BJ (cell line): Measurements from ENCODE around the gene HEPN1. TPM values are rescaled to one million over a fixed set of nuclear protein-coding genes. Genes with fewer than 3 reads are reported as not detected.

Experiments used
- CTCF ChIA-PET: fragments of 350-600 bp; formaldehyde crosslinking; extraction: SDS; loops from one replicate; lab custom pipeline; 2021; ENCODE audit warnings: antibody characterized with exemption, inconsistent platforms; lab: Yijun Ruan, JAX
- POLR2A ChIA-PET: fragments of 300-600 bp; sonication (Branson Sonifier 250); formaldehyde crosslinking; extraction: SDS; loops from one replicate; lab custom pipeline; 2021; ENCODE audit warnings: antibody characterized with exemption; lab: Charles Lee
- DNase-seq: peaks from one replicate; pipeline ENCODE4 v3.0.0-alpha.2; 2011; ENCODE audit warnings: low read depth
- H3K27me3 ChIP-seq: 2 replicates; pipeline ENCODE4 v1.6.0; 2011; ENCODE audit warnings: low read length; ENCODE audit not compliant: control insufficient read depth, insufficient read depth
- H3K36me3 ChIP-seq: 2 replicates; pipeline ENCODE4 v1.5.1; 2011; ENCODE audit warnings: low read length; ENCODE audit not compliant: control insufficient read depth, insufficient read depth
- H3K4me3 ChIP-seq: 2 replicates; pipeline ENCODE4 v1.5.1; 2011; ENCODE audit warnings: low read depth, mild to moderate bottlenecking, control low read depth, low read length
- polyA plus RNA-seq: library from polyadenylated mRNA; depleted of rRNA; stranded (reverse); fragments of >200 nt; gene quantifications from 2 replicates; pipeline ENCODE4 v1.2.3, GENCODE V29; 2011
- TF ChIP-seq, protein P1 (sequence below): IDR thresholded peaks from 2 replicates; pipeline ENCODE4 v1.5.1; 2011; ENCODE audit warnings: low read depth, mild to moderate bottlenecking, control low read depth, inconsistent platforms, low read length, moderate library complexity; ENCODE audit not compliant: insufficient read depth

HEPN1 gene
- polyA plus RNA-seq, 1 experiment: not detected

DNA sequence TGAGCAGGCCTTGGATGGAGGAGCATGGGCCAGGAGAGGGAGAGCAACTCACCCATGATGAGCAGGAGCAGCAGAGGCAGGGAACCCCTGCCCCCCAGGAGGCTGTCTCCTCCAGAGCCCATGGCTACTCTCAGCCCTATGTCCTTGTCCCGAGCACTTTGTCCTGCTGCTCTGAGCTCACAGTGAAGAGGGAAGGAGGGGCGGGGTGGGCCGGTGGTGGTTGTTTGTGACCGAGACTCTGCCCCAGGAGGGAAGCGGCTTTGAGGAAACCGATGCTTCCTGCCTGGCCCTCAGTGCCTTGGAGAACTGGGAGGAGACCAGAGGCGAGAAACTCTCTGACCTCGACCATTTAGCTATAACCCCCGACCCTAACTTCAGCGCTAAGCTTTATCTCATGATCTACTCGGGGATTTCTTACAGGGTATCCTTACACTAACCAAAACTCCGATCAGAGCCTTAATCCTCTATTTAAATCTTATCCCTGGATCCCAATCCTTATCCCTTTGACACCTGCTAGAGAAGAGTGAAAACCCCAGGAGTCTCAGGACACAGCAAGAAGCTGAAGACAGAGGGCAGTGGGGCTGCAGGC lies 21.3 kb upstream of the HEPN1 start, which contains the start of gene ROBO4:
TSS of gene ROBO4 (minus strand) at position 192 of the 589 bp plus-strand sequence. CDS start at position 122, 70 bp downstream.
- DNase-seq: no peak
- ChIA-PET CTCF (interaction anchor here (0.8 to 3.2 kb wide), 8 partner anchors 9 to 253 kb away, joined by 3 to 11 read pairs (median 4); partner anchors contain the start of genes HEPN1 and ROBO3), POLR2A (no interaction called here)
- H3K4me3 ChIP-seq: no peak within 1 kb of the TSS
- TF ChIP-seq, protein P1, sequence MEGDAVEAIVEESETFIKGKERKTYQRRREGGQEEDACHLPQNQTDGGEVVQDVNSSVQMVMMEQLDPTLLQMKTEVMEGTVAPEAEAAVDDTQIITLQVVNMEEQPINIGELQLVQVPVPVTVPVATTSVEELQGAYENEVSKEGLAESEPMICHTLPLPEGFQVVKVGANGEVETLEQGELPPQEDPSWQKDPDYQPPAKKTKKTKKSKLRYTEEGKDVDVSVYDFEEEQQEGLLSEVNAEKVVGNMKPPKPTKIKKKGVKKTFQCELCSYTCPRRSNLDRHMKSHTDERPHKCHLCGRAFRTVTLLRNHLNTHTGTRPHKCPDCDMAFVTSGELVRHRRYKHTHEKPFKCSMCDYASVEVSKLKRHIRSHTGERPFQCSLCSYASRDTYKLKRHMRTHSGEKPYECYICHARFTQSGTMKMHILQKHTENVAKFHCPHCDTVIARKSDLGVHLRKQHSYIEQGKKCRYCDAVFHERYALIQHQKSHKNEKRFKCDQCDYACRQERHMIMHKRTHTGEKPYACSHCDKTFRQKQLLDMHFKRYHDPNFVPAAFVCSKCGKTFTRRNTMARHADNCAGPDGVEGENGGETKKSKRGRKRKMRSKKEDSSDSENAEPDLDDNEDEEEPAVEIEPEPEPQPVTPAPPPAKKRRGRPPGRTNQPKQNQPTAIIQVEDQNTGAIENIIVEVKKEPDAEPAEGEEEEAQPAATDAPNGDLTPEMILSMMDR: no peak
- H3K36me3 ChIP-seq: no peaks in the 10 kb centered on the region
- no peaks in the 10 kb centered on the region for H3K27me3 ChIP-seq

GRCh38 chr11:124898263-124898680 lies 20.8 kb upstream of the HEPN1 start:
- Histone ChIP-seq H3K36me3 (no peaks in the 10 kb centered on the region), H3K27me3 (no peaks in the 10 kb centered on the region), H3K4me3 (no peak overlapping the region)
- ChIA-PET CTCF (interaction anchor here (1.0 to 3.2 kb wide), 7 partner anchors 9 to 60 kb away, joined by 3 to 11 read pairs (median 5); partner anchors contain the start of genes HEPN1 and ROBO3), POLR2A (interaction anchor here (1.0 kb wide), 1 partner anchor 22 kb away, joined by 3 read pairs; no protein-coding TSS in a partner anchor)
- TF ChIP-seq, protein P1: 0 out of 2 replicates have a peak, but pooled peaks have one; percentile 26
- peak; percentile 79 for DNase-seq

GRCh38 chr11:124898711-124899110 lies 20.3 kb upstream of the HEPN1 start:
- no peak for DNase-seq
- CTCF ChIA-PET: interaction anchor here (1.0 to 3.2 kb wide), 7 partner anchors 10 to 61 kb away, joined by 3 to 11 read pairs (median 5); partner anchors contain the start of genes HEPN1 and ROBO3
- Histone ChIP-seq H3K36me3 (no peaks in the 10 kb centered on the region), H3K4me3 (no peak overlapping the region), H3K27me3 (no peaks in the 10 kb centered on the region)
- TF ChIP-seq, protein P1: no peak
- POLR2A ChIA-PET: interaction anchor here (0.7 to 1.0 kb wide), 2 partner anchors 22 to 34 kb away, joined by 3 to 5 read pairs; no protein-coding TSS in a partner anchor

DNA sequence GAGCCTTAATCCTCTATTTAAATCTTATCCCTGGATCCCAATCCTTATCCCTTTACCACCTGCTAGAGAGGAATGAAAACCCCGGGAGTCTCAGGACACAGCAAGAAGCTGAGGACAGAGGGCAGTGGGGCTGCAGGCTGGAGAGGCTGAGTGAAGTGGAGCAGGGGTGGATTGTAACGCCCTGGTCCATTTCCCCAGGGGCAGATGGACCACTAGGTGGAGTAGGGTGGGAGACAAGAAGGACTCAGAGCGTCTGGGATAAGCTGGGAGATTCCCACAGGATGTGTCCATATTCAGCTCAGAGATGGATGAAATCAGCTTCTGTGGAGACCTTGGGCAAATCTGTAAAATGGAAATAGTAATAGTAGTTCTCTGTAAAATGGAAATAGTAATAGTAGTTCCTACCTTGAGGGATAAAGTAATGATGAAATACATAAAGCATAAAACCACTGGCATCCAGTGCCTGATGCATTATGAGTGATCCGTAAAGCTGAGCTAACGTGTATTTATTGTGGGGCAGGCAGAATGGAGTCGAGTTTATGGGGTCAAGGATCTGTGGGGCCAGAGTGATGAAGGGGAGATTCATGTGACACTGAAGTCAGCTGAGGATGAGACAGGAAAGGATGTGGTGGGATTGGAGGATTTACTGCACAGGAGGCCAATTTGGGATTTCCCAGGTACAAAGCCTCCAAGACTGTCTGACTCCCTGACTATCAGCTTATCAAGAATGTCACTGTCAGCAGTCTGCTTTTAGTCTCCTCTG lies 19.5 kb upstream of the HEPN1 start:
- Histone ChIP-seq H3K27me3 (no peaks in the 10 kb centered on the region), H3K4me3 (no peak overlapping the region), H3K36me3 (no peaks in the 10 kb centered on the region)
- TF ChIP-seq, protein P1: peak; percentile 11; the same call in 1 of the 2 replicates
- CTCF ChIA-PET: interaction anchor here (0.6 to 3.2 kb wide), 5 partner anchors 9 to 76 kb away, joined by 3 to 12 read pairs (median 8); partner anchors contain the start of gene HEPN1
- no peak for DNase-seq
- POLR2A ChIA-PET: interaction anchor here (0.7 kb wide), 1 partner anchor 33 kb away, joined by 5 read pairs; no protein-coding TSS in a partner anchor
